Activated T-helper 17 cell treated with anti-CD3 and anti-CD28 coated beads, Interleukin-2, amount 50 U/mL, for 72 hours (primary cell): Measurements from ENCODE around the gene B4GALT4. TPM values are rescaled to one million over a fixed set of nuclear protein-coding genes. Genes with fewer than 3 reads are reported as not detected.

Experiments
- total RNA-seq, 2 donors: library from RNA; stranded (reverse); gene quantifications; one replicate each; pipeline ENCODE4 v1.2.3, GENCODE V29; 2022

The B4GALT4 gene
- total RNA-seq, 2 donors from 2014 or later, result 18.5 to 28.1 TPM

Other genes starting within 250 kb of the B4GALT4 start
- under 1 TPM; 0.24 to 0.52 TPM for gene IGSF11, start 206.0 kb downstream of the B4GALT4 start, total RNA-seq
- gene TEX55, start 94.7 kb downstream of the B4GALT4 start, total RNA-seq, result not detected
- 1 to 10 TPM in 1 of 2 donors, under 1 TPM in 1; 0.56 to 1.2 TPM for gene UPK1B, start 67.3 kb downstream of the B4GALT4 start, total RNA-seq
- 10 to 100 TPM; 11.6 to 14.0 TPM for gene ARHGAP31, start 53.5 kb upstream of the B4GALT4 start, total RNA-seq
- gene TMEM39A, start 222.7 kb upstream of the B4GALT4 start, total RNA-seq, result 10 to 100 TPM; 41.8 to 48.1 TPM
- 10 to 100 TPM; 14.2 to 21.0 TPM for gene POGLUT1, start 228.1 kb upstream of the B4GALT4 start, total RNA-seq